Stimulated activated CD8-positive, alpha-beta memory T cell treated with anti-CD3 and anti-CD28 coated beads, Interleukin-7, amount 100 ng/mL, for 24 hours (primary cell): Measurements from ENCODE around the gene IQSEC1.

Experiments used
- DNase-seq: peaks from one replicate; pipeline ENCODE4 v3.0.0-alpha.2; 2020; ENCODE audit warnings: low read depth

IQSEC1 gene

GRCh38 chr3:12967606-12968351, 105.5 kb downstream of the IQSEC1 start:
- DNase-seq, result peak; percentile 69

DNA sequence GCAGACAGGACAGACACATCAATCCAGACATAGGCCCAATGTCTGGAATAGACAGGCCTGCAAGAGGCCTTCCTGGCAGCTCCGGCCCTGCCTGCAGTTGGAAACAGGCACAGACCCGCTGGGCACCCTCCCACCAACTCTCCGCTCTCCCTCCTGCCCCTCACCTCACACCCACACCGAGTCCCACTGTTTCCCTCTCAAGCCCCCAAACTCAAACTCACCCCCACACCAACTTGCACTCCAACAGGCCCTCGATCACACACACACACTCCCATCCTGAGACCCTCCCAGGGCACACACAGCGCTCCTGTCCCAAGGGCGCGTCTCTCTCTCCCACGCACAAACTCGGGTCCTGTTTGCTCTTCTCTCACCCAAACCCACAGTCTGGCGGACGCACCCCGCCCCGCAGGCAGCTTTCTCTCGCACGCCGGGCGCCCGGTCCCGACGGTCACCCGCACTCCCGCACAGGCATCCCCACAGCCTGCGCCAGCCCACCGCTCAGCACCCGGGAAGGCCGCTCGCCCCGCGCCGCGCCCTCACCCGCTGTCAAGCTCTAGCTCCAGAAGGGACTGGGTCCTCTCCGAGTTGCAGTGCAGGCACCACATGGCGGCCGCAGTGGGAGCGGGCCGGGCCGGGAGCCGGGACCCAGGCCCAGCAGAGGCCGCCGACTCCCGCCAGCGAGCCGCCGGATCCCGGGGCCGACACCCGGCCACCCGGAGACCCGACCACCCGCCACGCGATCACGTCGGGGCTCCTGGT, 106.2 kb downstream of the IQSEC1 start:
- DNase-seq, result no peak

GRCh38 chr3:12965999-12966846, 107.0 kb downstream of the IQSEC1 start:
- no peak for DNase-seq

- DNase-seq, result no peak
Observed at GRCh38 chr3:12964711-12965612, 108.3 kb downstream of the IQSEC1 start.

DNA sequence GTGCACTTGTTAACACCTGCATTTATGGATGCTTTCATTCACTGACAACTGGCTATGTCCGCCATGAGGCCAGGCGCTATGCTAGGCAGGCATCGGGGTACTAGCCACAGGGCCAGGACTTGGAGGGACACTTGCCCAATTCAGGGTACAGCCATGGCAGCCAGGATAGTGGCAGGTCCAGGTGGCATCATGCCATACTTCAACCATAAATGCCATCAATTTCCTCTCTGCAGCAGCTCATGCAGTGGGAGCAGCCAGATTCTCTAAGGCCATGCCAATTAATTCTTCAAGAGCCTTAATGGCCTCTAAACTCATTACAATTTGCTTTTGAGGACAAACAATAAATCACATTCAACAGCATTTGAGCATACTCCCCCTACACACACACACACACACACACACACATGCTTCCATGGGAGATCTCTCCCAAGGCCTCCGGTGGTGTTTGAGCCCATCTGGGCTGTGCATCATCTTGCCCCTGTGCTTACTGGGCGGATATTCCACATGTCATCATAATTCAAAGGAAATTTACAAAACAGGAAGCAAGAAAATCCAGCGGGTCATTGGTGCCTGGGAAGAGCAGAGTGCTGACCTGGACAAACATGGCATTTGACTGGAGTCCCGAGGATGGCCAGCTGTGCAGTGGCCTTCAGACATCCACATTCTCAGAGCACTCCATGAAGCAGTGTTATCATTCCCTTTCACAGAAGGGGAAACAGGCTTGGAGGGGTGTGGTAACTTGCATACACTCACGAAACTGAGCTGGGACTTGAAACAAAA, 109.1 kb downstream of the IQSEC1 start:
- DNase-seq, result no peak

- no peak for DNase-seq
Observed at GRCh38 chr3:12963231-12963896, 109.9 kb downstream of the IQSEC1 start.

DNA sequence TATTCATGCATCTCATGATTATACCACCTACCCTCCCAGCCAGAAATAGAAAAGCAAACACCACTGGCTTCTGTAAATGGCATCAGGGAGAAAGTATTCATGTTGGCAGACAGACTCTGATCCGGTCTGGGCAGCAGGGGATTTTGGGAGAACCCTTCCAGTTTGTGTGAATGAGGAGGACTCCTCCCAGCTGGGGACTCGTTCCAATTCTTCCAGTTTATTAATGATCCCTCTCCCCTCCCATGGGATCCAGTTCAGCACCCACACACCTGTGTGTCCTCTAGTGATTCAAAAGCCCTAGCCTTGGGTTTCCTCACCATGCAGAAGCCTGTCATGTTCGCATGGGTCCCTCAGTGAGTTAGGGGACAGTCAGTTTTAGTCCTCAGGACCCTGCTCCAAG, 110.9 kb downstream of the IQSEC1 start:
- no peak for DNase-seq

DNA sequence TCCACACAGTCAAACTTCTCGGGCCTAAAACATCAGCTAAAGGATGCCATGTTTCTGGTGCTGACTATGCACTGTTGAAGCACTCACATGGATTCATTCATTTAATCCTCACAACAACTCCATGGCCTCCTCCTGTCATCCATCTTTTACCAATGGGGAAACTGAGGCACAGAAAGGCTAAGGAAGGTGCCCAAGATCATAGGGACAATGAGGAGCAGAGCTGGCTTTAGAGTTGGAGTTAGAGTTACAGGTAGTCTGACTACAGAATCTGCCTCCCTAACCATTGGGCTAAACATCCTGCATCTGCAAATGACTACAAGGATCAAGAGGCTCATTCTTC, 111.6 kb downstream of the IQSEC1 start:
- no peak for DNase-seq

- no peak for DNase-seq
Observed at GRCh38 chr3:12961007-12961696, 112.1 kb downstream of the IQSEC1 start.

- no peak for DNase-seq
Observed at GRCh38 chr3:12960497-12960896, 112.7 kb downstream of the IQSEC1 start.

GRCh38 chr3:12959838-12960378, 113.3 kb downstream of the IQSEC1 start:
- DNase-seq, result no peak

DNA sequence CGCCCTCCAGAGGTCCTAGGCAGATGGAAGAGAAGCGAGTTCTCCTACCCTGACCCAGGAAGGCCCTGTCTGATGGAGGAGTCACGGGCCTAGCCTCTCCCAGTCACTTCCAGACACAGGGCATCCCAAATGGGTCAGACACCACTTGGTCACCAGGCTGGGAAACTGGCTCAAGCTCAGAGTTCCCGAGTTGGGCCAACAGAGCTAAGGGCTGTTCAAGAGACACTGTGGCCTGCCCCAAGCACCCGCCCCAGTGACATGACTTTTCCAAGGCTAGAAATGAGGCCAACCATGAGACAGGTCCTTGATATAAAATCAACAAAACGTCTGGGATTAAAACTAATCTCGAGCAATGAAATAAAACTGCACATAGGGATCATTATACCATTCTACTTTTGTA, 113.8 kb downstream of the IQSEC1 start:
- no peak for DNase-seq

- DNase-seq, result no peak
Observed at GRCh38 chr3:12957824-12958792, 115.1 kb downstream of the IQSEC1 start.

- DNase-seq, result no peak
Observed at GRCh38 chr3:12957339-12957738, 115.9 kb downstream of the IQSEC1 start.

DNA sequence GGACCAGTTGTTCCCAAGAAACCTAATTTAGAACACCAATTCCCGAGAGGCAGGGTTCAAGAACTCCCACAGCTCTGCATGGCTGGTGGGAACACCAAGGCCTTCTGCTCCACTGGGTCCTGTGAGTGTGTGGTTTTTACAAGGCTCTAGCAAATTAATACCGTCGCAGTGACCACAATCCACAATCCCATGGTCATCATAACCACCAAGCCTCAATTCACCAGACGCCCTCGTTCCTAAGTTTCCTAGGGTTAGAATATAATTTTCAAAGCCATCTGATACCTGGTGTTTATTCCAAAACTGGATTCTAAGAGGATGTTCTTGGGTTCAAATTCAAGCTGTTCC, 116.9 kb downstream of the IQSEC1 start:
- DNase-seq, result no peak

DNA sequence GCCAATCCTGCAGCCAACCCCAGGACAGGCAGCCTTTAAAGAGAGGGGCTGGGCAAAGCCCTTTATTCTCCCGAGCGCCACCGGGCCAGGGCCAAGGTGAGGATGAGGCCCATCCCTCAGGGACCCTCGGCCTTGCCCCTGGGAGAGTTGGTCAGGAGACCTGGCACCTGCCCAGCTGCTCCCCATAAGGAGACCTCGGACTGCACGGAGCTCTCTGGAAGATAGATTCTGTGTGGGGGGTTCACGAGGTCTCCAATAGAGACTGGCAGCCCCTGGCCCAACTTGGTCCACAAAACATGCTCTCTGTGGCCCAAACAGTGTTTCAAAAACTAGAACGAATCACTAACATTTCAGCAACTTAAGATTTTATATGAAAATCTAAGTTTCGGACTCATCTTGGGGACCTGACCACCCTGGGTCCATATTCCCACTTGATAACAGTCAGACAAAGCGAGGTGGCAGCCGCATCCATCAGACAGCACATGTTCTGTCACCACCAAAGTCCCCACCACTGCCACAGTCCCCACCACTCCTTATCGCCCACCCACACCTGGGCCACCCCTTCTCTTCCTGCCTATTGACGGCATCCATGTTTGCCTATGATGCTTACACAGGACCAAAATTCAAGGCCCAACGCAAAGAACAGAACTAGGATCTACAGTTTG, 117.4 kb downstream of the IQSEC1 start:
- no peak for DNase-seq

DNA sequence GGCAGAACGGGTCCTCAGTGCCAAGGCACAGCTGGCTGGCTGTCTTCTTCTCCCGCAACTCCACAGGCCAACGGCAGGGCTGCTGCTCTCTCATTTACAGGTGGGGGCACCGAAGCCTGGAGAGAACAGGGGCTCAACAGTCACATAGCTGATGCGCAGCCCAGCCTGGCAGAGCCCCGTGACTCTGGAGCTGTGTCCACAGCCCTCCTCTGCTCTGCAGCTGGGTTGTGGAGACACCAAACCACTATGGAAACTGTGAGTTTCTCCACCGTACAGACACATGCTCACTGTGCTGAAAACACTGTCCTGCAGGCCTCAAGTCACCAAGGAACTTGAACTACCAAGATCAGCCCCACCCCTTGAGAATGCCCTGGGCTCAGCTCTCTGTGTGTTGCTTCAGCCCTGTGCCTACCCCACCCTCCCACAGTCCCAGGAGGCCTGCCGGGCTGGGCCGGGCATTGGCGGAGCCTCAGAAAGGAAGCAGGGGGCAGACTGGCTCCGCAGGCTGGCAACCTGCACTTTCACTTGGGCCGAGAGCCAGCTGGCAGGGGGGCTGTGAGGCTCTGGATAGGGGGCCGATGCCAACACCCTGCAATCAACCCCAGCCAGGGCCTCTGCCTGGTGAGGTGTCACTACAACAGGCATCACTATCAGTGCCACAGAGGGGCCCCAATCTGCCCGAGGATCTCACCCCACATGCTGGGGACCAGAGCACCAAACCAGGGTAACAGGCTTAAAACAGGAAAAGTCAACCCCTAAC, 118.2 kb downstream of the IQSEC1 start:
- no peak for DNase-seq
